Measurements from ENCODE around the gene FGFR2.

The FGFR2 gene

DNA sequence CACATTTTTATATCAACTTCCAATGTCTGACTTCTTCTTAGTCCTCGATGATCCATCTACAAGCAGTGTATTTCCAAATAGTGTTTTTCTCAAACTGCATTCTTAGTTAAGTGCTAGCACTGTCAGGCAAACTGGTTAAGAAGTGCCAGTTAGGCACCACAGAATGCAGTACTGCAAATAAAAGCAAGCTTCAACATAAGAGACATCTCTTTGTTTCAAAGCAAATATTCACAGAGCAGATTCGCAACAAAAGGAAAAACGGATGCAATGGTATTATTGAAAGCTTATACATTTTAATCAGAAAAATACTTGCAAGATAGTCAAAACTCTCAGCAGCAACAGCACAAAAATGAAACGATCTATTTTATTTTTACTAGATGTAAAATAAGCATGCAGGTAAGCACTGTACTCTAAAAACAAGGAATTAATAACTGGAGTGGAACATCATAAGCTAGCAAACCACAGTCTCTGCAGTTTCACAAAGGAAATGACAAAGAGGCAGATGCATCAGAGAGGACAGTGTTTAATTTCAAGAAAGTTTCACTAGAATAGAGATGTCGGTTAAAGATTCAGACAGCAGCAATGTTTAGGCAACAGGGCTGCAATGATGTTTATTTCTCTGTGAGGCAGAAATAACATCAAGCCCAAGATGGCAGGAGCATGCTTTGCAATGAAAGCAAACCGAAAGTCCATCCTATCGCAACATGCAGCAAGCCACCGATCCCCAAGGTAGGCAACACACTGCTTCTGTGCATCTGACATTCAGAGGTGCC lies 82.0 kb downstream of the FGFR2 start:
- DNase-seq (ENCODE audit: low spot score): peak; percentile 23
- TF ChIP-seq, protein P1, sequence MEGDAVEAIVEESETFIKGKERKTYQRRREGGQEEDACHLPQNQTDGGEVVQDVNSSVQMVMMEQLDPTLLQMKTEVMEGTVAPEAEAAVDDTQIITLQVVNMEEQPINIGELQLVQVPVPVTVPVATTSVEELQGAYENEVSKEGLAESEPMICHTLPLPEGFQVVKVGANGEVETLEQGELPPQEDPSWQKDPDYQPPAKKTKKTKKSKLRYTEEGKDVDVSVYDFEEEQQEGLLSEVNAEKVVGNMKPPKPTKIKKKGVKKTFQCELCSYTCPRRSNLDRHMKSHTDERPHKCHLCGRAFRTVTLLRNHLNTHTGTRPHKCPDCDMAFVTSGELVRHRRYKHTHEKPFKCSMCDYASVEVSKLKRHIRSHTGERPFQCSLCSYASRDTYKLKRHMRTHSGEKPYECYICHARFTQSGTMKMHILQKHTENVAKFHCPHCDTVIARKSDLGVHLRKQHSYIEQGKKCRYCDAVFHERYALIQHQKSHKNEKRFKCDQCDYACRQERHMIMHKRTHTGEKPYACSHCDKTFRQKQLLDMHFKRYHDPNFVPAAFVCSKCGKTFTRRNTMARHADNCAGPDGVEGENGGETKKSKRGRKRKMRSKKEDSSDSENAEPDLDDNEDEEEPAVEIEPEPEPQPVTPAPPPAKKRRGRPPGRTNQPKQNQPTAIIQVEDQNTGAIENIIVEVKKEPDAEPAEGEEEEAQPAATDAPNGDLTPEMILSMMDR (IDR thresholded peaks at IDR 0.05; ENCODE audit: extremely low read depth, insufficient read depth, missing control alignments): no peak
- in situ Hi-C loops (cut with MboI; ENCODE audit: low pct_unique_long_range_greater_than_20kb, low sequenced_read_pairs, unreplicated experiment): no loop called here

DNA sequence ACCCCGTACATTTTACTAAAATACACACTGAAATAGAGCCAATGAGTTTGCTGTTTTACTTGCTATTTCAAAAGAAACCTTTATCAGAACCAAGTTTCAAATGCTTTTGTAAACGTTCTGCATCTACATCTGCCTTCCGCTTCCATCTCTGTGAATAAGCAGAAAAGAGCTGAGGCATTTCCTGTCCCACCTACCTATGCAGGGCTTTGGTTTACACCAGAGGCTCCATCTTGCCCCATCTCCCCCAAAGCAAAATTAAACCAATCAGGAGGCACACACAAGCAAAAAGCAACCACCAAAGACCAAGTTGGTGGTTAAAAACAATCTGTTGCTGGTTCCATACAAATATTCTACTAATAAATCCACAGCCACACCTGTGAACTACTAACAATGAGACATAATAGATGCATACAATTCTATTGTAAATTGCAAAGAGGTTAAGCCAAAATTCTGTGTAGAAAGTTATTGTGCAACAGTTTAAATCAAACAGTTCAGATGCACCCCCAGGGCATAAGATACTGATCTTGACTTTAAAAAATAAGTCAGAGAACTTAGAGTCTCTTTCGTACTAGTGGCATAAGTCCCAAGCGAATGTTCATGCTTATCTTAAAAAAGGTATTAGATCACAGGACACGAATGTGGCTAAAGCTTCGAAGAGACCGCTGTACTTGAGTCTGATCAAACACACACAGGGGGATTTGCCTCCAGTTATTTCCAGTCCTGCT lies 83.9 kb downstream of the FGFR2 start:
- TF ChIP-seq, protein P1 (IDR thresholded peaks at IDR 0.05; ENCODE audit: extremely low read depth, insufficient read depth, missing control alignments): no peak
- no peak for DNase-seq (ENCODE audit: low spot score)
- in situ Hi-C loops (cut with MboI; ENCODE audit: low pct_unique_long_range_greater_than_20kb, low sequenced_read_pairs, unreplicated experiment): no loop called here

DNA sequence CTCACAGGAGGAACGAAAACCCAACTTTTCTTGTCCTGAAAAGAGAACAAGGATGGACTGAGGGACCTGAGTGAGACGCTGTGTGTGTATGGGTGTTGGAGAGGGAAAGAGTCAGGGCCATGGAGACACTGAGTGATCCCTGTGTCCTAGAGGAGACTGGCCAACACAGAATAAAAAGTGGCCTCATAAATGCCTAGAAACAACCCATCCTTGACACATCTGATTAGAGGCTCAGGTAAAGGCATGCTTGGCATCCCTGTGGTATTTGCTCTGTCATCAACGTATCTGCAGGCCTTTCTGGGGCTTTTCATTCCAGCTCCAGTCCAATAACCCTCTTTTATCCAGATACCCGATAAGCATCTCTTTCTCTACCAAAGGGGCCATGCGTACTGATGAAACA lies 86.3 kb downstream of the FGFR2 start:
- in situ Hi-C loops (cut with MboI; ENCODE audit: low pct_unique_long_range_greater_than_20kb, low sequenced_read_pairs, unreplicated experiment): no loop called here
- no peak for DNase-seq (ENCODE audit: low spot score)

DNA sequence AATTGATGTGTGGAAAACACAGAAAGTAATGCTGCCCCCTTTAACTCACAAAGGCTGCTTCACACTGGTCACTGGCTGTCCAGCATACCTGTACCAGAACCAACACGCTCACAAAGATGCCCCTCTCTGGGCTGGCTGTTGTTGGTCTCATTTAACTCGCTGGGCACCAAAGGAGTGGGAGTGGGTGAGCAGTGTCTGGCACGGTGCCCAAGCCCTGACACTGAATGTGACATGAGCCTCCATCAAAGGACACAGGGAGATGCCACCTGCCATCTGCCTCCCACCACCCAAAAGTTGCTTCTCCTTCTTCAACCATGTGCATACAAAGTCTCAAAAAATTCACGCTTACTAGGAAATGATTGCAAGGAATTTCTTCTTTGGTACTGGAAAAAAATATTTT lies 86.8 kb downstream of the FGFR2 start:
- TF ChIP-seq, protein P1 (IDR thresholded peaks at IDR 0.05; ENCODE audit: extremely low read depth, insufficient read depth, missing control alignments): no peak
- in situ Hi-C loops (cut with MboI; ENCODE audit: low pct_unique_long_range_greater_than_20kb, low sequenced_read_pairs, unreplicated experiment): no loop called here
- DNase-seq (ENCODE audit: low spot score): no peak

More for the DNA sequence above, 86.3 kb downstream of the FGFR2 start:
- TF ChIP-seq, protein P1 (IDR thresholded peaks at IDR 0.05; ENCODE audit: extremely low read depth, insufficient read depth, missing control alignments): no peak

DNA sequence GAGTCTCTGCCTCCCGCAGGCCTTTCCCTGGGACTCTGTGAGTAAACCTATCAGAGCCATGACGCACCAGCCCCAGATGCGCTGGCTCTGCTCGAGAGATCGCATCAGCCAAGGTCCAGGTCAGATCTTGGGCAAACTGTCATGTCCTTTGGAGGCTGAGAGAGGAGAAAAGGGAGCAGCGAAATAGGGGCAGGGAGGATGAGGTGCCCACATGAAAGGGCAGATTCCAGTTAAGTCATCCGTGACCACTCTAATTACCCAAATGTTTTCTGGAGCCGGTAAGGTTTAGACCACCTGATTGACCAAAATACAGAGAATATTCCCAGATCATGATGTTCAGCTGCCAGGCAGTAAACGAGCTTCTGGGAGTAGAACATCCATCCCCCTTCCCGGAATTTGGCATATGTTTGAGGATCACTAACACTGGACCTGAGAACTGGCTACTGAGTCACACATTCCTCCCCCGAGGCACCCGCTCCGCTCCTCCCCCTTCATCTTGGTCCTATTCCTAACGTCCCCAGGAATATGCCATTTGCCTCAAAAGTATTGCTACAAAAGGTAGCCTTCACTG lies 88.0 kb downstream of the FGFR2 start:
- in situ Hi-C loops (cut with MboI; ENCODE audit: low pct_unique_long_range_greater_than_20kb, low sequenced_read_pairs, unreplicated experiment): no loop called here
- TF ChIP-seq, protein P1 (IDR thresholded peaks at IDR 0.05; ENCODE audit: extremely low read depth, insufficient read depth, missing control alignments): no peak
- DNase-seq (ENCODE audit: low spot score): no peak

DNA sequence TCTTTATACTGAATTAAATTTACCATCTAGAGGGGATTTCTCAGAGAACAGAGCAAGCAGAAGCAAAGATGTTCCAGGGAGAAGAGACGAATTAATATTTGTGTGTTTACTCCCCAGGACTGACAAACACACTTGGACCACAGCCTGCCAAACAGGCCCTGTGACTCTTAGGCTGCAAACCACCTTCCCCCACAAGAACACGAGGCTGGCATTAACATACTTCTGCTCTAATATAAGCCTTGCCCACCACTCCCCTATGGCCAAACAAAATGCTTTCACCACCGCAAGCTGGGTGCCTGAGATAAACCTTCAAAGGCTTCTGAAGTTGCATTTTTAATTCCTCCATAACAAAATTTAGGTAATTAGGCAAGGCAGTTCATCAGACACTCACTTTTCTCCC lies 88.4 kb downstream of the FGFR2 start:
- DNase-seq (ENCODE audit: low spot score): no peak
- TF ChIP-seq, protein P1 (IDR thresholded peaks at IDR 0.05; ENCODE audit: extremely low read depth, insufficient read depth, missing control alignments): no peak
- in situ Hi-C loops (cut with MboI; ENCODE audit: low pct_unique_long_range_greater_than_20kb, low sequenced_read_pairs, unreplicated experiment): no loop called here

Measured in GM13977 (cell line).